IPS-18a (cell line): ENCODE data around the gene CYLD.

ENCODE experiments used
- H3K27ac ChIP-seq: one replicate; pipeline ENCODE4 v1.5.1; 2013; ENCODE audit warnings: low read length
- H3K27me3 ChIP-seq: one replicate; pipeline ENCODE4 v1.6.1; 2013; ENCODE audit warnings: mild to moderate bottlenecking, low read length; ENCODE audit not compliant: control insufficient read depth, insufficient read depth
- H3K36me3 ChIP-seq: one replicate; pipeline ENCODE4 v1.6.1; 2013; ENCODE audit warnings: low read depth, low read length; ENCODE audit not compliant: control insufficient read depth
- H3K4me1 ChIP-seq: one replicate; pipeline ENCODE4 v1.6.1; 2013; ENCODE audit warnings: low read depth, low read length; ENCODE audit not compliant: control insufficient read depth
- H3K4me3 ChIP-seq: one replicate; pipeline ENCODE4 v1.5.1; 2013; ENCODE audit warnings: low read length
- H3K9ac ChIP-seq: one replicate; pipeline ENCODE4 v1.6.1; 2013; ENCODE audit warnings: mild to moderate bottlenecking, low read length, moderate library complexity
- H3K9me3 ChIP-seq: one replicate; pipeline ENCODE4 v1.6.1; 2013; ENCODE audit warnings: low read depth, low read length; ENCODE audit not compliant: control insufficient read depth

Gene CYLD

GRCh38 chr16:50841081-50841886 lies 99.4 kb downstream of the CYLD start:
- no peaks in the 10 kb centered on the region for H3K9me3 ChIP-seq
- no peak overlapping the region for H3K9ac ChIP-seq
- H3K36me3 ChIP-seq: no peaks in the 10 kb centered on the region
- H3K27ac ChIP-seq: no peak overlapping the region
- peaks cover 23% of the 10 kb centered on the region for H3K27me3 ChIP-seq
- H3K4me3 ChIP-seq: peak overlapping the region; percentile 41
- peaks cover 6% of the 10 kb centered on the region for H3K4me1 ChIP-seq

- no peak overlapping the region for H3K9ac ChIP-seq
- H3K36me3 ChIP-seq: no peaks in the 10 kb centered on the region
- no peak overlapping the region for H3K4me3 ChIP-seq
- peaks cover 23% of the 10 kb centered on the region for H3K27me3 ChIP-seq
- no peak overlapping the region for H3K27ac ChIP-seq
- peaks cover 6% of the 10 kb centered on the region for H3K4me1 ChIP-seq
- no peaks in the 10 kb centered on the region for H3K9me3 ChIP-seq
Observed at GRCh38 chr16:50842013-50842505, 100.2 kb downstream of the CYLD start.

GRCh38 chr16:50842589-50842988 lies 100.7 kb downstream of the CYLD start:
- H3K4me1 ChIP-seq: peaks cover 6% of the 10 kb centered on the region
- H3K4me3 ChIP-seq: no peak overlapping the region
- peaks cover 23% of the 10 kb centered on the region for H3K27me3 ChIP-seq
- no peak overlapping the region for H3K9ac ChIP-seq
- no peak overlapping the region for H3K27ac ChIP-seq
- H3K36me3 ChIP-seq: no peaks in the 10 kb centered on the region
- H3K9me3 ChIP-seq: no peaks in the 10 kb centered on the region

GRCh38 chr16:50844840-50845239 lies 103.0 kb downstream of the CYLD start:
- H3K9me3 ChIP-seq: no peaks in the 10 kb centered on the region
- no peaks in the 10 kb centered on the region for H3K36me3 ChIP-seq
- no peak overlapping the region for H3K4me3 ChIP-seq
- peaks cover 23% of the 10 kb centered on the region for H3K27me3 ChIP-seq
- H3K27ac ChIP-seq: no peak overlapping the region
- no peak overlapping the region for H3K9ac ChIP-seq
- H3K4me1 ChIP-seq: peaks cover 6% of the 10 kb centered on the region

- Histone ChIP-seq H3K4me1 (peaks cover 6% of the 10 kb centered on the region), H3K9ac (no peak overlapping the region), H3K9me3 (no peaks in the 10 kb centered on the region), H3K4me3 (no peak overlapping the region), H3K36me3 (no peaks in the 10 kb centered on the region), H3K27ac (no peak overlapping the region), H3K27me3 (peaks cover 19% of the 10 kb centered on the region)
Observed at GRCh38 chr16:50845296-50845695, 103.4 kb downstream of the CYLD start.

GRCh38 chr16:50846511-50846910 lies 104.6 kb downstream of the CYLD start:
- H3K9ac ChIP-seq: no peak overlapping the region
- peaks cover 7% of the 10 kb centered on the region for H3K27me3 ChIP-seq
- H3K9me3 ChIP-seq: no peaks in the 10 kb centered on the region
- no peaks in the 10 kb centered on the region for H3K4me1 ChIP-seq
- H3K4me3 ChIP-seq: no peak overlapping the region
- H3K36me3 ChIP-seq: no peaks in the 10 kb centered on the region
- no peak overlapping the region for H3K27ac ChIP-seq

- Histone ChIP-seq H3K36me3 (no peaks in the 10 kb centered on the region), H3K4me3 (no peak overlapping the region), H3K27ac (no peak overlapping the region), H3K9me3 (no peaks in the 10 kb centered on the region), H3K27me3 (peaks cover 3% of the 10 kb centered on the region), H3K9ac (no peak overlapping the region), H3K4me1 (no peaks in the 10 kb centered on the region)
Observed at GRCh38 chr16:50847166-50847565, 105.3 kb downstream of the CYLD start.

- Histone ChIP-seq H3K9ac (no peak overlapping the region), H3K27me3 (no peaks in the 10 kb centered on the region), H3K4me3 (no peak overlapping the region), H3K36me3 (no peaks in the 10 kb centered on the region), H3K9me3 (no peaks in the 10 kb centered on the region), H3K4me1 (no peaks in the 10 kb centered on the region), H3K27ac (no peak overlapping the region)
Observed at GRCh38 chr16:50848755-50849514, 107.0 kb downstream of the CYLD start.
